Measurements from ENCODE around the gene TRRAP. TPM values are rescaled to one million over a fixed set of nuclear protein-coding genes. Genes with fewer than 3 reads are reported as not detected.

TRRAP gene
- total RNA-seq, 5 donors from 2014 or later (not counting 1 experiment from before 2014, with no cell fraction given): 53.9 to 71.7 (median 65.8) TPM

- Histone ChIP-seq H3K27me3 (replicated peaks in 1 of 2; ENCODE audit: control insufficient read depth in 2 of 2, extremely low read depth in 1 of 2, insufficient read depth in 2 of 2, low read length in 1 of 2) (no peaks in the 10 kb centered on the region), H3K4me1 (ENCODE audit: control insufficient read depth in 1 of 2, extremely low read depth in 1 of 2, insufficient read depth in 2 of 2, low read length in 2 of 2) (peaks cover 5 to 15% of the 10 kb centered on the region in 2 experiments), H3K27ac (ENCODE audit: low read length) (no peak overlapping the region), H3K36me3 (ENCODE audit: control insufficient read depth in 2 of 2, extremely low read depth in 1 of 2, insufficient read depth in 1 of 2, low read length in 1 of 2) (peaks cover 23 to 89% of the 10 kb centered on the region in 2 donors), H3K9me3 (no peaks in the 10 kb centered on the region), H3K4me3 (ENCODE audit: control insufficient read depth in 1 of 2, extremely low read depth in 1 of 2, low read length in 1 of 2) (no peak overlapping the region)
- ChIA-PET POLR2A (no interaction called here), CTCF (no interaction called here)
- H3K27ac Mint-ChIP-seq: no peak overlapping the region
- peaks cover 15 to 27% (median 26%) of the 10 kb centered on the region in 3 donors for H3K4me1 Mint-ChIP-seq
- H3K36me3 Mint-ChIP-seq: peaks cover 93% of the 10 kb centered on the region
- no peaks in the 10 kb centered on the region for H3K27me3 Mint-ChIP-seq
- peaks cover 5 to 10% (median 5%) of the 10 kb centered on the region in 3 donors for H3K9me3 Mint-ChIP-seq
- no peak for DNase-seq
- H3K4me3 Mint-ChIP-seq: no peak overlapping the region
- ATAC-seq (replicated peaks in 1 of 4): no peak
Observed at GRCh38 chr7:98985945-98986344, 107.6 kb downstream of the TRRAP start.

GRCh38 chr7:98988641-98989040 is 110.3 kb downstream of the TRRAP start:
- Histone ChIP-seq H3K9me3 (no peaks in the 10 kb centered on the region), H3K27me3 (replicated peaks in 1 of 2; ENCODE audit: control insufficient read depth in 2 of 2, extremely low read depth in 1 of 2, insufficient read depth in 2 of 2, low read length in 1 of 2) (no peaks in the 10 kb centered on the region), H3K27ac (ENCODE audit: low read length) (no peak overlapping the region), H3K4me1 (ENCODE audit: control insufficient read depth in 1 of 2, extremely low read depth in 1 of 2, insufficient read depth in 2 of 2, low read length in 2 of 2) (peaks cover 5 to 15% of the 10 kb centered on the region in 2 experiments), H3K36me3 (ENCODE audit: control insufficient read depth in 2 of 2, extremely low read depth in 1 of 2, insufficient read depth in 1 of 2, low read length in 1 of 2) (peaks cover 21 to 90% of the 10 kb centered on the region in 2 donors), H3K4me3 (ENCODE audit: control insufficient read depth in 1 of 2, extremely low read depth in 1 of 2, low read length in 1 of 2) (no peak overlapping the region)
- no peak for DNase-seq
- Mint-ChIP-seq H3K4me1 (peaks cover 15 to 27% (median 26%) of the 10 kb centered on the region in 3 donors), H3K27me3 (no peaks in the 10 kb centered on the region), H3K27ac (peak overlapping the region in 1 of 2 donors; percentile 68), H3K36me3 (peaks cover 91% of the 10 kb centered on the region), H3K4me3 (no peak overlapping the region), H3K9me3 (peaks cover 5 to 10% (median 5%) of the 10 kb centered on the region in 3 donors)
- ATAC-seq (replicated peaks in 1 of 4): no peak
- ChIA-PET POLR2A (no interaction called here), CTCF (no interaction called here)
- WGBS (ENCODE audit: insufficient coverage): 96% methylated on average over 15 of the region's 15 CpGs

GRCh38 chr7:98990356-98990755 is 112.0 kb downstream of the TRRAP start:
- Histone ChIP-seq H3K36me3 (ENCODE audit: control insufficient read depth in 2 of 2, extremely low read depth in 1 of 2, insufficient read depth in 1 of 2, low read length in 1 of 2) (peaks cover 29 to 95% of the 10 kb centered on the region in 2 donors), H3K27ac (ENCODE audit: low read length) (no peak overlapping the region), H3K4me3 (ENCODE audit: control insufficient read depth in 1 of 2, extremely low read depth in 1 of 2, low read length in 1 of 2) (no peak overlapping the region), H3K27me3 (replicated peaks in 1 of 2; ENCODE audit: control insufficient read depth in 2 of 2, extremely low read depth in 1 of 2, insufficient read depth in 2 of 2, low read length in 1 of 2) (no peaks in the 10 kb centered on the region), H3K4me1 (ENCODE audit: control insufficient read depth in 1 of 2, extremely low read depth in 1 of 2, insufficient read depth in 2 of 2, low read length in 2 of 2) (peaks cover 5 to 15% of the 10 kb centered on the region in 2 experiments), H3K9me3 (no peaks in the 10 kb centered on the region)
- 95% methylated on average over 3 of the region's 6 CpGs for WGBS (ENCODE audit: insufficient coverage)
- Mint-ChIP-seq H3K4me3 (no peak overlapping the region), H3K36me3 (peaks cover 83% of the 10 kb centered on the region), H3K27me3 (no peaks in the 10 kb centered on the region), H3K9me3 (peaks cover 5 to 10% (median 5%) of the 10 kb centered on the region in 3 donors), H3K4me1 (peaks cover 15 to 27% (median 26%) of the 10 kb centered on the region in 3 donors), H3K27ac (peak overlapping the region in 1 of 2 donors; percentile 16)
- POLR2A ChIA-PET: no interaction called here
- no peak for ATAC-seq (replicated peaks in 1 of 4)
- CTCF ChIA-PET: no interaction called here
- no peak for DNase-seq

- Mint-ChIP-seq H3K27me3 (no peaks in the 10 kb centered on the region), H3K9me3 (peaks cover 0 to 5% (median under 1%) of the 10 kb centered on the region in 3 donors), H3K36me3 (peaks cover 83% of the 10 kb centered on the region), H3K27ac (no peak overlapping the region), H3K4me1 (peaks cover 15 to 34% (median 27%) of the 10 kb centered on the region in 3 donors), H3K4me3 (no peak overlapping the region)
- no peaks in the 10 kb centered on the region for H3K9me3 ChIP-seq
- peaks cover 32 to 94% of the 10 kb centered on the region in 2 donors for H3K36me3 ChIP-seq (ENCODE audit: control insufficient read depth in 2 of 2, extremely low read depth in 1 of 2, insufficient read depth in 1 of 2, low read length in 1 of 2)
- no peak for ATAC-seq (replicated peaks in 1 of 4)
- ChIA-PET POLR2A (no interaction called here), CTCF (no interaction called here)
- no peaks in the 10 kb centered on the region for H3K27me3 ChIP-seq (replicated peaks in 1 of 2; ENCODE audit: control insufficient read depth in 2 of 2, extremely low read depth in 1 of 2, insufficient read depth in 2 of 2, low read length in 1 of 2)
- WGBS (ENCODE audit: insufficient coverage): 97% methylated on average over 14 of the region's 14 CpGs
- H3K27ac ChIP-seq (ENCODE audit: low read length): no peak overlapping the region
- no peak overlapping the region for H3K4me3 ChIP-seq (ENCODE audit: control insufficient read depth in 1 of 2, extremely low read depth in 1 of 2, low read length in 1 of 2)
- no peak for DNase-seq
- H3K4me1 ChIP-seq (ENCODE audit: control insufficient read depth in 1 of 2, extremely low read depth in 1 of 2, insufficient read depth in 2 of 2, low read length in 2 of 2): peaks cover 5 to 15% of the 10 kb centered on the region in 2 experiments
Observed at GRCh38 chr7:98991141-98991540, 112.8 kb downstream of the TRRAP start.

- peaks cover 32 to 94% of the 10 kb centered on the region in 2 donors for H3K36me3 ChIP-seq (ENCODE audit: control insufficient read depth in 2 of 2, extremely low read depth in 1 of 2, insufficient read depth in 1 of 2, low read length in 1 of 2)
- no peak overlapping the region for H3K4me3 ChIP-seq (ENCODE audit: control insufficient read depth in 1 of 2, extremely low read depth in 1 of 2, low read length in 1 of 2)
- Mint-ChIP-seq H3K27ac (no peak overlapping the region), H3K36me3 (peaks cover 74% of the 10 kb centered on the region), H3K4me1 (peaks cover 15 to 35% (median 27%) of the 10 kb centered on the region in 3 donors), H3K27me3 (no peaks in the 10 kb centered on the region), H3K4me3 (no peak overlapping the region), H3K9me3 (no peaks in the 10 kb centered on the region)
- ATAC-seq (replicated peaks in 1 of 4): no peak
- H3K27me3 ChIP-seq (replicated peaks in 1 of 2; ENCODE audit: control insufficient read depth in 2 of 2, extremely low read depth in 1 of 2, insufficient read depth in 2 of 2, low read length in 1 of 2): no peaks in the 10 kb centered on the region
- no peak overlapping the region for H3K27ac ChIP-seq (ENCODE audit: low read length)
- DNase-seq: no peak
- ChIA-PET CTCF (no interaction called here), POLR2A (interaction anchor here in 1 of 2 donors (0.6 kb wide), 1 partner anchor 500 kb away, joined by 9 read pairs; no protein-coding TSS in a partner anchor)
- WGBS (ENCODE audit: insufficient coverage): 97% methylated on average over 13 of the region's 16 CpGs
- peaks cover 5 to 15% of the 10 kb centered on the region in 2 experiments for H3K4me1 ChIP-seq (ENCODE audit: control insufficient read depth in 1 of 2, extremely low read depth in 1 of 2, insufficient read depth in 2 of 2, low read length in 2 of 2)
- no peaks in the 10 kb centered on the region for H3K9me3 ChIP-seq
Observed at GRCh38 chr7:98992076-98992475, 113.7 kb downstream of the TRRAP start.

- no peak overlapping the region for H3K4me3 Mint-ChIP-seq
- POLR2A ChIA-PET: no interaction called here
- 98% methylated on average over 22 of the region's 32 CpGs for WGBS (ENCODE audit: insufficient coverage)
Observed at GRCh38 chr7:98993024-98993897, 114.9 kb downstream of the TRRAP start.

More at GRCh38 chr7:98993024-98993897, 114.9 kb downstream of the TRRAP start:
- Mint-ChIP-seq H3K27ac (no peak overlapping the region), H3K4me1 (peaks cover 8 to 24% (median 17%) of the 10 kb centered on the region in 3 donors), H3K36me3 (peaks cover 63% of the 10 kb centered on the region), H3K27me3 (no peaks in the 10 kb centered on the region), H3K9me3 (no peaks in the 10 kb centered on the region)
- no peak overlapping the region for H3K4me3 ChIP-seq (ENCODE audit: control insufficient read depth in 1 of 2, extremely low read depth in 1 of 2, low read length in 1 of 2)
- CTCF ChIA-PET: no interaction called here
- peaks cover 5 to 15% of the 10 kb centered on the region in 2 experiments for H3K4me1 ChIP-seq (ENCODE audit: control insufficient read depth in 1 of 2, extremely low read depth in 1 of 2, insufficient read depth in 2 of 2, low read length in 2 of 2)
- H3K36me3 ChIP-seq (ENCODE audit: control insufficient read depth in 2 of 2, extremely low read depth in 1 of 2, insufficient read depth in 1 of 2, low read length in 1 of 2): peaks cover 32 to 91% of the 10 kb centered on the region in 2 donors
- DNase-seq (no peak), ATAC-seq (replicated peaks in 1 of 4) (no peak)
- H3K27me3 ChIP-seq (replicated peaks in 1 of 2; ENCODE audit: control insufficient read depth in 2 of 2, extremely low read depth in 1 of 2, insufficient read depth in 2 of 2, low read length in 1 of 2): no peaks in the 10 kb centered on the region
- no peak overlapping the region for H3K27ac ChIP-seq (ENCODE audit: low read length)
- no peaks in the 10 kb centered on the region for H3K9me3 ChIP-seq
